GM18526 (cell line): ENCODE data around the gene LHX2.

Experiments used
- POLR2A ChIP-seq: IDR thresholded peaks from 3 replicates; pipeline ENCODE4 v1.6.1; 2011; ENCODE audit not compliant: insufficient read length; ENCODE audit errors: extremely low read depth

Gene LHX2

GRCh38 chr9:124033348-124033747 is 21.8 kb downstream of the LHX2 start:
- TF ChIP-seq POLR2A, result no peak

GRCh38 chr9:124033967-124034366 is 22.4 kb downstream of the LHX2 start:
- TF ChIP-seq POLR2A, result no peak

- TF ChIP-seq POLR2A, result no peak
Observed at GRCh38 chr9:124035001-124035650, 23.6 kb downstream of the LHX2 start.

- TF ChIP-seq POLR2A, result no peak
Observed at GRCh38 chr9:124036578-124036977, 25.0 kb downstream of the LHX2 start.

- no peak for TF ChIP-seq POLR2A
Observed at GRCh38 chr9:124037790-124038189, 26.2 kb downstream of the LHX2 start.

GRCh38 chr9:124038239-124038638 is 26.7 kb downstream of the LHX2 start:
- no peak for TF ChIP-seq POLR2A

GRCh38 chr9:124038790-124039633 is 27.4 kb downstream of the LHX2 start:
- TF ChIP-seq POLR2A, result no peak

GRCh38 chr9:124040186-124040931 is 28.8 kb downstream of the LHX2 start:
- TF ChIP-seq POLR2A, result no peak

- TF ChIP-seq POLR2A, result no peak
Observed at GRCh38 chr9:124040935-124041816, 29.6 kb downstream of the LHX2 start.

GRCh38 chr9:124041817-124042116 is 30.2 kb downstream of the LHX2 start:
- no peak for TF ChIP-seq POLR2A

GRCh38 chr9:124042201-124042721 is 30.7 kb downstream of the LHX2 start:
- no peak for TF ChIP-seq POLR2A

GRCh38 chr9:124044448-124044847 is 32.9 kb downstream of the LHX2 start:
- no peak for TF ChIP-seq POLR2A

GRCh38 chr9:124045076-124045829 is 33.7 kb downstream of the LHX2 start:
- TF ChIP-seq POLR2A, result no peak

- TF ChIP-seq POLR2A, result no peak
Observed at GRCh38 chr9:124045830-124046177, 34.2 kb downstream of the LHX2 start.
